Urinary bladder (tissue), 4 donors: ENCODE data around the gene SRP14. TPM values are rescaled to one million over a fixed set of nuclear protein-coding genes. Genes with fewer than 3 reads are reported as not detected.

Experiments used
- DNase-seq: peaks from one replicate; pipeline ENCODE4 v3.0.0-alpha.2; 2015; ENCODE audit errors: extremely low spot score
- H3K27ac ChIP-seq: one replicate; pipeline ENCODE4 v1.5.1; 2013; ENCODE audit warnings: low read depth, mild to moderate bottlenecking, moderate library complexity
- H3K36me3 ChIP-seq: one replicate; pipeline ENCODE4 v1.6.1; 2013; ENCODE audit warnings: mild to moderate bottlenecking, moderate library complexity; ENCODE audit not compliant: insufficient read depth
- H3K4me1 ChIP-seq: one replicate; pipeline ENCODE4 v1.6.1; 2013; ENCODE audit warnings: mild to moderate bottlenecking, moderate library complexity; ENCODE audit not compliant: insufficient read depth
- H3K4me3 ChIP-seq: one replicate; pipeline ENCODE4 v1.5.1; 2013; ENCODE audit warnings: low read depth, low read length
- WGBS: extraction: QIAGEN DNeasy Blood & Tissue Kit; methylation state at CpG from one replicate; pipeline ENCODE4 v1.1.7; 2013; 5-methylcytosine and 5-hydroxymethylcytosine counted together
- polyA plus RNA-seq: library from polyadenylated mRNA; stranded (reverse); fragments of 200-250 nt; gene quantifications from one replicate; pipeline ENCODE4 v1.2.3, GENCODE V29; 2013
- total RNA-seq: library from RNA; depleted of rRNA; stranded (reverse); fragments of >200 nt; gene quantifications from one replicate; pipeline ENCODE4 v1.2.3, GENCODE V29; 2014
- donor health status: healthy with polysubstance abuse.
- donor health status: healthy.

SRP14 gene
- total and polyA plus RNA-seq, 2 donors, result 115 to 362 TPM

- Histone ChIP-seq H3K36me3 (no peaks in the 10 kb centered on the region), H3K4me1 (no peaks in the 10 kb centered on the region), H3K27ac (no peak overlapping the region), H3K4me3 (no peak overlapping the region)
- DNase-seq, result no peak
- WGBS, result 42% methylated on average over 12 of the region's 12 CpGs
Measured at GRCh38 chr15:40050788-40051470, 11.9 kb upstream of the SRP14 start.

- DNase-seq, result no peak
- H3K4me3 ChIP-seq, result no peak overlapping the region
- no peaks in the 10 kb centered on the region for H3K36me3 ChIP-seq
- no peaks in the 10 kb centered on the region for H3K4me1 ChIP-seq
- 92% methylated on average over 3 of the region's 3 CpGs for WGBS
- H3K27ac ChIP-seq, result no peak overlapping the region
Measured at GRCh38 chr15:40048926-40049475, 10.0 kb upstream of the SRP14 start.

DNA sequence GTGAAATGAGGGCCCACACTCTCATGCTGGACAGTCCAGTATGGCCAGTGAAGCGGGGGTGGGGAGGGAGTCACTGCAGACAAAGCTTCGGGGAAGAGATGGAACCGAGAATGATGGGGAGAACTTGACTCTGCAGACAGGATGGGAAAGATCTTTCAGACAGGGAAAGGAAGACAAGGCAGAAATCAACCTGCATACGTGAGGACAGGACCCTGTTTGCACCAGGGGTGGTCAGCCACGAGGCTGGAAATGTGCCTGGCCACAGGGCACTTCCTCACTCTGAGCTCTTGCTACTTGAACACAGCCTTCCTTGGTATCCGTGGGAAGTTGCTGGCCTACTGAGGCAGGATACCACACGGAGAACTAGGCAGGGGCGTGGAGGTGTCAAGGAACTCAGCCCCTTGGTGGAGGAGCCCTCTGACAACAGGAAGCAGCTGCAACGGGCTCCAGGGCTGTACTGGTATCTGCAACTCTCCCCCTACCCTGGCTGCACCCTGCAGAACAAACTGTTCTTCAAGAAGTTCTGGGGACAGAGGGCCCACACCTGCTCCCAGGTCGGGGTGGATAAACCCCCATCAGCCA, 9.3 kb upstream of the SRP14 start:
- H3K27ac ChIP-seq, result no peak overlapping the region
- no peaks in the 10 kb centered on the region for H3K4me1 ChIP-seq
- 64% methylated on average over 10 of the region's 10 CpGs for WGBS
- H3K36me3 ChIP-seq, result no peaks in the 10 kb centered on the region
- DNase-seq, result no peak
- H3K4me3 ChIP-seq, result no peak overlapping the region

DNA sequence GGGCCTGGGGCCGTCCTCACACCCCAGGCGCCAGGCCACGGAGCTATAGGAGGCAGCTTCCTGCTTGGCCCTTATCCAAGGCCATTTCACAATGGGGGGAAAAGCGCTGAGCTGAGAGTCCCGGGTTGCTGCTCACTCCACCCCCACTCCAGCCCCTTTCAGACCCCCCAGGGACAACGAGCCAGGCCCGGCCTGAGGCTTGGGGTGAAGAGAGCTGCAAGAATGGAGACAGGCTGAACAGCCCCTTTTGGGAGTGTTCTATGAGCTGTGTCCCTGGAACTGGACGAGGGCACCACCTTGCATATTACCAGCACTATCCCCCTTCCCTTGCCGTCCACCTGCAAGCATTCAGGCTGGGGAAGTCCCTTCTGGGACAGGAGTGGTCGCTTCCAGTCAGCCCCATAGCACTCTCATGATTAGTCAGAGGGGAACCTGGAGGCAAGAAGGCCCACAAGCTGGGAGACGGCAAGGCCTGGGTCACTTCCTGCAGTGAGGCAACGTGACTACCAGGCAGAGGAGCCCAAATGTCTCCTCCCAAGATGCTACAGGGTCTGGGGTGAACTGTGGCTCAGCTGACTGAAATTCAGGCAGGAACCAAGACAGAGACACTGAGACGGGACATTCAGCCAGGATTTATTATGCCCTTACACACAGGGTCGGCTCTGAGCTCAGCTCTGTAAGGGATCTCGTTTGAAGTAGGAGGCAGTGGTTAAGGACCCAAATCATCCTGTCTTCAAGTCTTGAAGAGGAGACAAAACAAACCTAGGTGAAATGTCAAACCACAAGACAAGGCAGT, 8.6 kb upstream of the SRP14 start:
- Histone ChIP-seq H3K4me3 (no peak overlapping the region), H3K4me1 (no peaks in the 10 kb centered on the region), H3K27ac (no peak overlapping the region), H3K36me3 (no peaks in the 10 kb centered on the region)
- 48% methylated on average over 15 of the region's 15 CpGs for WGBS
- DNase-seq, result no peak

GRCh38 chr15:40046721-40047414, 7.9 kb upstream of the SRP14 start:
- no peak overlapping the region for H3K4me3 ChIP-seq
- no peaks in the 10 kb centered on the region for H3K36me3 ChIP-seq
- no peaks in the 10 kb centered on the region for H3K4me1 ChIP-seq
- H3K27ac ChIP-seq, result no peak overlapping the region
- 76% methylated on average over 5 of the region's 5 CpGs for WGBS
- no peak for DNase-seq

GRCh38 chr15:40045572-40046217, 6.7 kb upstream of the SRP14 start:
- H3K36me3 ChIP-seq, result no peaks in the 10 kb centered on the region
- H3K4me1 ChIP-seq, result no peaks in the 10 kb centered on the region
- no peak overlapping the region for H3K27ac ChIP-seq
- WGBS, result 83% methylated on average over 6 of the region's 6 CpGs
- no peak overlapping the region for H3K4me3 ChIP-seq
- DNase-seq, result no peak

DNA sequence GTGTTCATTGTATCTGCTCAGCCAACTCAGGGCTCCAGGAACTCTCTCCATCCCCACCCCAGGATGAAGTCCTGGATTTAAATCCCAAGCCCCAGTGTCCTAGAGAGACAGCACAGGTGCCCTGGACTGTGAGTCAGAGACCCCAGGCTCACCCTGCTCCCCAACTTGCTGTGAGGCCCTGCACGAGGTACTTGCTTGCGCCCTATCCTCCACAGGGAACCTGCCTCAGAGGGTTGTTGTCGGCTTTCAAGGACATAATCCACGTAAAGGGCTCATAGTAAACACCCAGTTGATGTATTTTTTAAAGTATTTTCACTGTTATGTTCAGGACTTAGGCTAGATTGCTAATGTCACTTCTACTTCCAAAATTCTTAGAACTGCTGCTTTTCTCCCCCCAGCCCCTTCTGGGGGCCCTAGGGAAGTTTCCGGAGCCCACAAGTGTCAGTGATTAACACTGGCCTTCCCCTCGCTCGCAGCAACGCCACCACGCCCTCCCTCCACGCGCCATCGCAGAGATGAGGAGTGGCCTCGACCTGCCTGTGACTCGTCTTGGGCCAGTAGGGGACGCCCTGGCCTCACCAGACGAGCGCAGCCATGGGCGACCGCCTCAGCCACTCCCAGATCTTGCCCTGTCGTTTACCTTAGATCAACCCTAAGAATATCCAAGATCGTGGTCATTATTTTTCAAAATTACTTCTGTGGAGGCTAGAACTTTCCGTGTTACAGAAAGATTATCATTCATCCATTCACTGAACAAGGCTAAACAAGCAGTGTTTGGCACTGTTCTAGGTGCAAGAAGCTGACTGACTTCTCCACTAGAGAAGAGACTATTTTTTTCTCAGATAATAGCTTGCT, 6.0 kb upstream of the SRP14 start:
- H3K27ac ChIP-seq, result no peak overlapping the region
- 4% methylated on average over 22 of the region's 22 CpGs for WGBS

DNA sequence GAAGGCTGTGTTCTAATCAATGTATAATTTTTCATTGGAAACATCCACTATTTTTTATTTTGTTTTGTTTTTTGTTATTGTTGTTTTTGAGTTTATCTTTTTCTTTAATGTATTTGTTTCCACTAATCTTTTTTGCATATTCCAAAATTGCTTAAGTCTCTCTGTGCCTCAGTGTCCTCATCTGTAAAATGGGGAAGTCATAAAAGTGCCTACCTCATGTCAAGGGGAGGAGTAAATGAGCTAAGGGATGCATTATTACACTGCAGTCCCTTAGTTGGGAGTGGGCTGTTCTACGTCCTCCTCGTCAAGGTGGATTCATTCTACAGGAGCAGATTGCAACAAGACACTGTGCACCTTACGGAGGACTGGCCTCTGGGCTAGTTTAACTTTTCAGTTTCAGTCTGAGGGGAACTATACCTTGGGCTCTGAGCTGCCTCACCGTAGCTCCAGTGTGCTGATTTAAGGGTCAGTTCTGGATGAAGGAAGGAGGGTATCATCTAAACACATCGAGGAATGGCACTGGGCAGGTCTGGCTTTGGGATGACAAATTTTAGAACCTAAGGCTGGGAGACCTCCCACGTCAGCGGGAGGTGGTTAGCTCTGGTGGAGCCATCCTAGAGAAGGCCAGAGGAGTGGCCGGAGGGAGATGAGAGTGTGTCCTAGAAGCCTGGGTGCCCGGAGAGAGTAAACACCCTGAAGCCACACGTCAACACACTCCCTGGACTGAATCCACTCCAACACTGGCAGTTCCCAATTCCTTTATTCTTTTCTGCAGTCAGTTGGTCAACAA, 5.1 kb upstream of the SRP14 start:
- 73% methylated on average over 10 of the region's 10 CpGs for WGBS
- DNase-seq, result no peak
- Histone ChIP-seq H3K36me3 (no peaks in the 10 kb centered on the region), H3K4me1 (no peaks in the 10 kb centered on the region), H3K4me3 (no peak overlapping the region), H3K27ac (no peak overlapping the region)

More for the DNA sequence above, 6.0 kb upstream of the SRP14 start:
- no peak for DNase-seq
- Histone ChIP-seq H3K36me3 (no peaks in the 10 kb centered on the region), H3K4me1 (no peaks in the 10 kb centered on the region), H3K4me3 (no peak overlapping the region)

DNA sequence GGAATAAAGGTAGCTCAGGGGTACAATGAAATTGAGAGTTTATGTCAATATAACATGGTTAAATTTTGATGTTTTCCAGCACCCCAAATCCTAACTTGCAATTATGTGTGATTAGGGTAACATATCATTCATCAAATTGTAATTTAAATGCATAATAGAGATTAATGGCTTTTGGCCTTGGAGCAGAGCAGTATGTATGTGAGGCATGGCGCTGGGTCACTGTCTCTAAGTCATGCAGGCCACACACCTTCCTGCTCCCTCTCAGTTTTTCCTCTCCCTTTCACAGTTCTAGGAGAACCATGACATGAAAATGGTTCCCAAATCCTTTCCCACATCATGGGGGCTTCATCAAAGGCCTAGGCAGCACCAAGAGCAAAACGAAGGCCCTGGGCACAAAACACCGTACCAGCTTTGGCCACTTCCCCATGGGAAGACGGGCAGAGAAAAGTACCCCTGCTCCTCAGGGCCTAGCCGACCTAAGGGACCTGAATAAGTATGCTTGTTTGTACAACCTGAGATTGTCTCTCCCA, 3.9 kb upstream of the SRP14 start:
- WGBS, result 89% methylated on average over 5 of the region's 5 CpGs
- Histone ChIP-seq H3K27ac (no peak overlapping the region), H3K4me3 (no peak overlapping the region), H3K36me3 (no peaks in the 10 kb centered on the region), H3K4me1 (no peaks in the 10 kb centered on the region)
- DNase-seq, result no peak

GRCh38 chr15:40040770-40041169, 1.8 kb upstream of the SRP14 start:
- Histone ChIP-seq H3K4me1 (no peaks in the 10 kb centered on the region), H3K36me3 (no peaks in the 10 kb centered on the region), H3K4me3 (no peak overlapping the region), H3K27ac (no peak overlapping the region)
- no peak for DNase-seq
- 77% methylated on average over 3 of the region's 3 CpGs for WGBS

DNA sequence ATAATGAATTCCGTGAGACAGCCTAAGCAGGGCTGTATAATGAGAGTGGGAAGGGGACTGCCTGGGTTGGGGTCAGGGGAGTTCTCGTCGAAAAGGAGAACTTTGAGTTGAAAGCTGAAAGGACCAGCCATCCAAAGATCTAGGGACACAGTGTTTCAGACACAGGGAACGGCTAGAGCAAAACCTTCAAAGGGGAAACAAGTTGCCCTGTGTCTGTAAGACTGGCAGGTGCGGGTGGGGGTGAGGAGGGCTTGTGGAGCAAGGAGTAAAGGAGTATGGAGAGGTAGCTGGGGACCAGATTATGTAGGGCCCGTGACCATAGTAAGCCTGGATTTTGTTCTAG, 1.3 kb upstream of the SRP14 start:
- H3K27ac ChIP-seq, result no peak overlapping the region
- no peak for DNase-seq
- no peak overlapping the region for H3K4me3 ChIP-seq
- WGBS, result 77% methylated on average over 6 of the region's 6 CpGs
- H3K4me1 ChIP-seq, result no peaks in the 10 kb centered on the region
- no peaks in the 10 kb centered on the region for H3K36me3 ChIP-seq

DNA sequence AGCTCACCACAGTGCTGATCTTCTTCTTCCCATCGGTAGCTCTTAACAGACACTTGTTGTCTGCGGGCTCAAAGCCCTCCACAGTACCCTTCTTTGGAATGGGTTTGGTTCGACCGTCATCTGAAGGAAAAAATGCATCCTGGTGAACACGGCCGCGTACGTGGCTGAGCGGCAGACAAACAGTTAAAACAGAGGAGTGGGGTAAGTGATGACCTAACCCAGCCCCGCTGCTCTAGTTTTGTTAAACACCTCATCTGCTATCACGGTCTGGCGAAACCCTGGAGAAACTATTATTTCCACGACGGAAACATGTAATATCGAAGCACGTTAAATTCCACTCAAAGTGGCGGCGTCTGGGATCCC, 725 bp downstream of the SRP14 start:
- WGBS, result 2% methylated on average over 18 of the region's 18 CpGs

More for the DNA sequence above, 725 bp downstream of the SRP14 start:
- Histone ChIP-seq H3K27ac (peak overlapping the region; percentile 88), H3K36me3 (peaks cover 5% of the 10 kb centered on the region), H3K4me1 (no peaks in the 10 kb centered on the region), H3K4me3 (peak overlapping the region; percentile 62)
- no peak for DNase-seq
